ENCODE results near the gene CBLC.

Gene CBLC

DNA sequence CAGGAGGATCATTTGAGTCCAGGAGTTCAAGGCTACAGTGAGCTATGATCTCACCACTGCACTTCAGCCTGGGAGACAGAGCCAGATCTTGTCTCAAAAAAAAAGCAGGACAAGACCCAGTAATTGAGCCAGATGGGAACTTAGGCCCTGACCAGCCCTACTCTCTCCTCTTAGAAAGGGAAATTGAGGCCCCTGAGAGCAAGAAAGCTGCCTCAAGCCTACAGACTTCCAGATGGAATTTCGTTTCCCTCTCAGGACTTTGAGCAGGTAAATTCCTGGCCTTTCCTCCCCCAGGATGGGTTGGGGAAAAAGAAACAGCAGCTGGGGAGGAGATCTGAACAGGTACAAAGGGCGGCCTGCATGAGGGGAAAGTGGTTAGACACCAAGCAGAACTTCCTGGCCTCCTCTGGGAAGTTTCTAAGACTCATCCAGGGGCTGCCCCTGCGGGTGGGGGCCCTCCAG, 32.8 kb upstream of the CBLC start:
- ChIA-PET POLR2A (no interaction called here), CTCF (interaction anchor here (1.0 to 8.3 kb wide), 4 partner anchors 9 to 55 kb away, joined by 3 to 93 read pairs (median 8); no protein-coding TSS in a partner anchor)
- TF ChIP-seq CTCF (IDR thresholded peaks at IDR 0.05; ENCODE audit: control extremely low read depth, extremely low read depth, low read depth, missing control alignments), result no peak
- DNase-seq (ENCODE audit: extremely low spot score), result no peak

DNA sequence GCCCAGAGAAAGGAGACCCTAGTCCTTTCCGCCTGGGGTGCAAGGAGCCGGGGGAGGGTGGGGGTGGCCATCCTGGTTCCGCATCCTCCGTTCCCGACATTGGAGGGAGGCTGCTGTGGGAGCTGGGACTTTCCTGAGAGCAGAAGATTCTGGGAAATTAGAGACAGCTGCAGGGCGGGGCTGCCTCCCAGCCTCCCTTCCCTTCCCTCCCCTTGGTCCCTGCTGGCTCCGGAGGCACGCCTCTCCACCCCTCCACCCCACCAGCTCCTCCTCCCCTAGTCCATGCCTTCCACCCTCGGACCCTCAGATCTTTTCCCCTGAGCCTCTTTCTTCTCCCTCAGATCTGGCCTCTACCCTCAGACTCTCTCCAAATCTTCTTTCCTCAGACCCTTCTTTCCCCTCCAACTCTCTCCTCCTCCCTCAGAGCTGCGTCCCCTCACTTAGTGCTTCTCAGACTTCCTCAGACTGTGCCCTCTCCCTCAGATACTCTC, 32.3 kb upstream of the CBLC start:
- DNase-seq (ENCODE audit: extremely low spot score), result no peak
- no peak for TF ChIP-seq CTCF (IDR thresholded peaks at IDR 0.05; ENCODE audit: control extremely low read depth, extremely low read depth, low read depth, missing control alignments)
- POLR2A ChIA-PET, result no interaction called here
- CTCF ChIA-PET, result interaction anchor here (1.0 to 8.3 kb wide), 4 partner anchors 9 to 56 kb away, joined by 3 to 93 read pairs (median 8); no protein-coding TSS in a partner anchor

GRCh38 chr19:44745887-44746600, 31.6 kb upstream of the CBLC start:
- POLR2A ChIA-PET, result no interaction called here
- no peak for DNase-seq (ENCODE audit: extremely low spot score)
- TF ChIP-seq CTCF (IDR thresholded peaks at IDR 0.05; ENCODE audit: control extremely low read depth, extremely low read depth, low read depth, missing control alignments), result no peak
- CTCF ChIA-PET, result interaction anchor here (0.7 to 8.3 kb wide), 3 partner anchors 22 to 56 kb away, joined by 3 to 93 read pairs (median 8); no protein-coding TSS in a partner anchor

DNA sequence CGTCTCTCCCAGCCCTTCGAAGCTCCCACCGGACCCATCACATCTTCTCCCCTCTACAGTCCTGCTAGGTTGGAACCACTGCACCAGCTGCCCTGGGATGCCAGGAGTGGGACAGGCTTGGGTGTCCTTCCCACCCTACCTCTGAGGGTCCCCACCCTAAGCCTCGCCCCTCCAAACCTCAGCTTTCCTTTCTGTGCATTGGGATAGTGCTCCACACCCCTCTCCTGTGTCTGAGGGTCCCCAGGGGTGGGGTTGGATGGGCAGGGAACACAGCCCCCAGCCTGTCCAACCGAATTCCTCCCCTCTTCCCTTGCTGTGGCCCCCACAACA, 31.1 kb upstream of the CBLC start:
- ChIA-PET CTCF (interaction anchor here (0.7 kb wide), 1 partner anchor 24 kb away, joined by 3 read pairs; no protein-coding TSS in a partner anchor), POLR2A (no interaction called here)
- no peak for TF ChIP-seq CTCF (IDR thresholded peaks at IDR 0.05; ENCODE audit: control extremely low read depth, extremely low read depth, low read depth, missing control alignments)
- no peak for DNase-seq (ENCODE audit: extremely low spot score)

DNA sequence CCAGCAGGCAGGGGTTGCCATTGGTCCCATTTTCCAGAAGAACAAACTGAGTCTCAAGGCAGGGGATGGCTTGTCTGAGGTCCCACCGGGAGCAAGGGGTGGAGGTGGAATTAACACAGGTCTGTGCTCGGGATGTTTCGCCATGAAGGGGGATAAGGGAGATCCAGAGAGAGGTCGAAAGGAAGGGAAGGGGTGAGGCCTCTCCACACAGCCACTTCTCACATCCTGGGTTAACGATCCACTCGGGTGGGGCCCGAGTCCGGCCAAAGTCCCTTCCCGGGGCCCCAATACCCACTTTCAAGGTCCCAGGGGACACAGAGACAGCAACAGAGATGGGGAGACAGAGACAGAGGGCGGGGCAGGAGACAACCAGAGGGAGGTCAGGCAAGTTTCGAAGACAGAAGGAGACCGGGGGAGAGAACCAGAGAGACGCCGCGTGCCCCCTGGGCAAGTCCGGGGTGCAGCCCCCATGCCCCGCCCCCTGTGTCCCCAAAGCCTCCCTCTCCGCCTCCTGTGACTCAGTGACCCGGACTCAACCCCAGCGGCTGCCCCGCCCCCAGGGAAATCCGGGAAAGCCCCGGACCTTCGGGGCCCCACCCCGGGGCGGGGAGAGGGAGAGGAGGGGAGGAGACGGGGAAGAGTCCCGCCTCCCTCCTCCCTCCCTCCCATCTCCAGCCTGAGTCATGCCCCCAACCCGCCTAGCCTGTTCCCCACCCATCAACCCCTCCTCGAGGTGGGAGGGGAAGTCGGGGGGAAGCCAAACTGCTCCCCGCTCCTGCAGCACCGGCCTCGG, 30.5 kb upstream of the CBLC start:
- CTCF ChIA-PET, result interaction anchor here (0.7 kb wide), 1 partner anchor 23 kb away, joined by 3 read pairs; no protein-coding TSS in a partner anchor
- DNase-seq (ENCODE audit: extremely low spot score), result peak; percentile 88

More for the DNA sequence above, 30.5 kb upstream of the CBLC start:
- POLR2A ChIA-PET, result no interaction called here
- TF ChIP-seq CTCF (IDR thresholded peaks at IDR 0.05; ENCODE audit: control extremely low read depth, extremely low read depth, low read depth, missing control alignments), result no peak
